GM19455 (cell line): ENCODE results near the gene FUOM.
"Not testable (repeated sequence)": the region's sequence is repeated elsewhere in the genome, so short reads cannot be mapped to it uniquely, and the experiment has no call there.

Experiments used
- ATAC-seq: cut with Tn5 transposase; IDR thresholded peaks from one replicate; pipeline ENCODE4 v1.9.1; 2021; ENCODE audit not compliant: unreplicated experiment

The FUOM gene

GRCh38 chr10:133388973-133389818, 31.4 kb upstream of the FUOM start:
- ATAC-seq = peak; percentile 78

- peak; percentile 6 for ATAC-seq
These were observed 30.6 kb upstream of the FUOM start for GRCh38 chr10:133388236-133388972.

DNA sequence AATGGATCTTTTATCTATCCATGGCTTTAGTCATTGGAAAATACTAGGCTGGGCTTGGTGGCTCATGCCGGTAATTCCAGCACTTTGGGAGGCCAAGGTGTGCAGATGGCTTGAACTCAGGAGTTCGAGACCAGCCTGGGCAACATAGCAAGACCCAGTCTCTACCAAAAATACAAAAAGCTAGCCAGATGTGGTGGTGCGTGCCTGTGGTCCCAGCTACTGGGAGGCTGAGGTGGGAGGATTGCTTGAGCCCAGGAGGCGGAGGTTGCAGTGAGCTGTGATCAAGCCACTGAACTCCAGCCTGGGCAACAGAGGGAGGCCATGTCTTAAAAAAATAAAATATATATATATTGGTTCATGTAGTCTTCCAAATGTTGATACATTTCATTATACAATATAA, 29.1 kb upstream of the FUOM start:
- ATAC-seq = not testable (repeated sequence)

DNA sequence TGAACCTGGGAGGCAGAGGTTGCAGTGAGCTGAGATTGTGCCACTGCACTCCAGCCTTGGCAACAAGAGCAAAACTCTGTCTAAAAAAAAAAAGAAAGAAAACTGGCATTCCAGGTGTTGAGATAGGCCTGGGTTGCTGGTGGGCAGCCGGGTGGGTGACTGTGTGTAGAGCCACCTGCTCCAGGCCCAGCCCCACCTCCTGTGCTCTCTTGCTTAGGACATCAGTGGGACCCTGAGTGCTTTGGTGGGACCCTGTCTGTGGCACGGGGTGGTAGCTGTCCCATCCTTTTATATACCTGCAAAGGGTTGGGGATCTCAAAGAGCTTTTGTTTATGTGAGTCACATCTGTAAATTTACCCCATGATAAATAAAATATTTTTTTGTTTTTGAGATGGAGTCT, 27.4 kb upstream of the FUOM start:
- no peak for ATAC-seq

DNA sequence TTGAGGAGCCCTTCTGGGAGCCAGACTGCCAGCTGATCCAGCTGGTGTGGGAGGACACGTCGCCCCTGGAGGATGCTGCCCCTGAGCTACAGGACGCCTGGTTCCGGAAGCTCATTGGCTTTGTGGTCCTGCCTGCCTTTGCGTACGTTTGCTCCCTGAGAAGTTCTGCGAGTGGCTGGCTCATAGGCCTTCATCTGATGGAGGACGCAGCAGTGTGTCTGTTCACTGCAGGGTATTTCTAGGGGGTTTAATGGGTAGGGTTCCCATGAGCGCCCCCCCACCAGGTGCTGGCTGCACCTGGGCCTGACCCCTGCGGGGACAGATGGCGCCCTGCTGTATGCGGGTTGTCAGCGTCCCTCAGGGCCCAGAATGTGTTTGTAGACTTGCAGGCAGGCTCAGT, 26.3 kb upstream of the FUOM start:
- no peak for ATAC-seq

DNA sequence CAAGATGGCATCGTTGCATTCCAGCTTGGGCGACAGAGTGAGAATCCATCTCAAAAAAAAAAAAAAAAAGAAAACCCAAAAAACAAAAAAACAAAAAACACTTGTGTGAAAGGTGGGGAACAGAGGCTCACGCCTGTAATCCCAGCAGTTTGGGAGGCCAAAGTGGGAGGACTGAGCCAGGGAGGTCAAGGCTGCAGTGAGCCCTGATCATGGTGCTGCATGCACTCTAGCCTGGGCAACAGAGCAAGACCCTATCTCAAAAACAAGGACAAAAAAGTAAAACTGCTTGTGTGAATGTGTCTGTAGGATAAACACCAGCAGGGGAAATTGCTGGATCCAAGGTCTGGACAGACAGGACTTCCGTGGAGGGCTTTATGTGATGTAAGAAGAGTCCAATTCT, 25.7 kb upstream of the FUOM start:
- no peak for ATAC-seq

DNA sequence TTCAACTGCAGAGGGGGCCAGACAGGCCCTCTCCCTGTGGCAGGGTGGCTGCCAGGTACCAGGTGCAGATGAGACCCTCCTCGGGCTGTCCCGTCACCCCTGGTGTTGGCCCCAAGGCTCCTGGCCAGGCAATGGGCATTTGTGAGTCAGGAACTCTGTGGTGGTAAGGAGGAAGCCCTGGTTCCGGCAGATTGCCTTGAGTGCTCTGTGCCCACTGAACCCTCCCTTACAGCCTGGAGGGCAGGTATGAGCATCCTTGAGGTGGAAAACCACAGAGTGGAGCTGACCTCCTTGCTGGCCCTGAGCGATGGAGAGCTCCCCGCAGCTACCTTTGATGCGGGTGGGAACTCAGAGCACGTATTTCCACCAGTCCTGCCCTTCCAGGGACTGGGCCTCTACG, 23.2 kb upstream of the FUOM start:
- no peak for ATAC-seq

GRCh38 chr10:133379801-133380666, 22.2 kb upstream of the FUOM start:
- ATAC-seq = peak; percentile 22

DNA sequence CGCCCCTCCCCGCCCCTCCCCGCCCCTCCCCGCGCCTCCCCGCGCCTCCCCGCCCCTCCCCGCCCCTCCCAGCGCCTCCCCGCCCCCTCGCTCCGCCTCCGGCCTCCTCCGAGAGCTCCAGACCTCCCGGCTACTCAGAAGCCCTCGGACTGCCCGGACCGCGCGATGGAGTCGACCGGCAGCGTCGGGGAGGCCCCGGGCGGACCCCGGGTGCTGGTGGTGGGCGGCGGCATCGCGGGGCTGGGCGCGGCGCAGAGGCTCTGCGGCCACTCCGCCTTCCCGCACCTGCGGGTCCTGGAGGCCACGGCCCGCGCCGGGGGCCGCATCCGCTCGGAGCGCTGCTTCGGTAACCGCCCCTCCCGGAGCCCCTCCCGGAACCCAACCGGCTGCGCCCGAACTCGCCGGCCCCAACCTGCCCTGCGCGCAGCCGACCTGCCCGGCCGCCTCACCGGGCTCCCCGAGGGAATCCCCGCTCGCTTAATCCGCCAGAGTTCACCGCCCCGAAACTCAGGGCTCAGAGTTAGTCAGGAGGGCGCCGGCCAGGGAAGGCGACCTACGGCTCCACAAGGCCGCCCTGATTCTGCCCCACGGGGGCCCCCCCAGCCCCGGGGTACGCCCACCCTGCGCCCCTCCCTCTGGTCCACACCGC, 21.5 kb upstream of the FUOM start, which contains the start of gene PAOX:
TSS of gene PAOX (plus strand) at position 111 of the 649 bp plus-strand sequence. CDS start at position 166, 55 bp downstream.
- ATAC-seq = peak; percentile 53

GRCh38 chr10:133378251-133379096, 20.7 kb upstream of the FUOM start:
- peak; percentile 40 for ATAC-seq

DNA sequence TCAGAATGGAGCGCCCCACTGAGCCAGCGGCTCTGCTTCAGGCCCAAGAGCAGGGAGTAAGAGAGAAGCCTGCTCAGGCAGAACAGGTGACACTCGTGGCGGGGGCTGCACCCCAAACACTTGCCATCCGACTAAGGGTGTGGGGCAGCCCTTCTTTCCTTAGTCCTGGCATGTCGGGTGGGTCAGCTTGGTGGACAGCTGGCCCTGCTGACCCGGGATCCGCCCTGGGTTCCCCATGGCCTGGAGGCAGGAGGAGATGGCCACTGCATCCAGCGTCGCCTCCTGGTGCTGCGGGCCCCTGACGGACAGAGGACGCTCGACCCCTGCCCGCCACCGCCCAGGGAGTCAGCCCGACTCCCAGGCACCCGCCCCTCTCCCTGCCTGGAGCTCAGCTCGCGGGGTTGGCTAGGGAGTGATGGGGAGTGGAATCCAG, 20.0 kb upstream of the FUOM start:
- no peak for ATAC-seq

- no peak for ATAC-seq
These were observed 19.4 kb upstream of the FUOM start for GRCh38 chr10:133377025-133377817.

DNA sequence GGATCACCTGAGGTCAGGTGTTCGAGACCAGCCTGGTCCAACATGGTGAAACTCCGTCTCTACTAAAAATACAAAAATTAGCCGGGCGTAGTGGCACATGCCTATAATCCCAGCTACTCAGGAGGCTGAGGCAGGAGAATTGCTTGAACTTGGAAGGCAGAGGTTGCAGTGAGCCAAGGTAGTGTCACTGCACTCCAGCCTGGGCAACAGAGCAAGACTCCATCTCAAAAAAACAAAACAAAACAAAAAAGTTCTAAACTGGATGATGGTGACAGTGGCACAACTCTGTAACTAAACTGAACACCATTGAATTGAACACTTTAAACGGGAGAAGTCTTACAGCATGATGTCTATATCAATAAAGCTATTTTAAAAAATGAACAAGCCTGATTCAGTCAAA, 18.4 kb upstream of the FUOM start:
- ATAC-seq = not testable (repeated sequence)

GRCh38 chr10:133375357-133376115, 17.7 kb upstream of the FUOM start:
- ATAC-seq = no peak

- peak; percentile 97 for ATAC-seq
These were observed 15.6 kb upstream of the FUOM start, which contains the start of gene ECHS1 for GRCh38 chr10:133373174-133374090. Gene ECHS1, minus strand, starts transcription at chr10:133373354. Its CDS starts 21 bp downstream, at chr10:133373333.

DNA sequence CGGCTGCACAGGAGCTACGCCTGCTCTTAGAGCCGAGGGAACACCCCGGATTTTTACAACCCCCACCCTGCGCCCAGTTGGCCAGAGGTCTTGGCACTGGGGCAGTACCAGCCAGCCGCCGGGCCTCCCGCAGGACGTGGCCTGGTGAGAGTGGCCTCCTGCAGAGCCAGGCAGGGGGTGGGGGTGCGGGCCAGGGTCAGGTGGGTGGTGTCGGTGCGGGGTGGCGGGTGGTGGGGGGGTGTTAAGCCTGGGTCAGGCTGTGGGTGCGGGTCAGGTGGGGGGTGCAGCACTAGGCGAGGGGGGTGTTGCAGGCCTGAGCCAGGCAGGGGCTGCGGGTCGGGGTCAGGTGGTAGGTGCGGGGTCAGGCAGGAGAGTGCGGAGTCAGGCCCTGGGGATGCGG, 14.7 kb upstream of the FUOM start:
- ATAC-seq = no peak
